GM18951 (cell line): ENCODE measurements around the gene RPLP2.

ENCODE experiments used
- POLR2A ChIP-seq: IDR thresholded peaks from 4 replicates; pipeline ENCODE4 v1.6.1; 2011; ENCODE audit warnings: mild to moderate bottlenecking; ENCODE audit not compliant: insufficient read length, insufficient read depth; ENCODE audit errors: extremely low read depth
- in situ Hi-C: fragments of 300-500 bp; cut with MboI; formaldehyde crosslinking; loops from one replicate; pipeline ENCODE4 v1.12.0; 2022; ENCODE audit warnings: low sequenced_read_pairs, mixed read lengths, inconsistent platforms; ENCODE audit not compliant: unreplicated experiment

RPLP2 gene

DNA sequence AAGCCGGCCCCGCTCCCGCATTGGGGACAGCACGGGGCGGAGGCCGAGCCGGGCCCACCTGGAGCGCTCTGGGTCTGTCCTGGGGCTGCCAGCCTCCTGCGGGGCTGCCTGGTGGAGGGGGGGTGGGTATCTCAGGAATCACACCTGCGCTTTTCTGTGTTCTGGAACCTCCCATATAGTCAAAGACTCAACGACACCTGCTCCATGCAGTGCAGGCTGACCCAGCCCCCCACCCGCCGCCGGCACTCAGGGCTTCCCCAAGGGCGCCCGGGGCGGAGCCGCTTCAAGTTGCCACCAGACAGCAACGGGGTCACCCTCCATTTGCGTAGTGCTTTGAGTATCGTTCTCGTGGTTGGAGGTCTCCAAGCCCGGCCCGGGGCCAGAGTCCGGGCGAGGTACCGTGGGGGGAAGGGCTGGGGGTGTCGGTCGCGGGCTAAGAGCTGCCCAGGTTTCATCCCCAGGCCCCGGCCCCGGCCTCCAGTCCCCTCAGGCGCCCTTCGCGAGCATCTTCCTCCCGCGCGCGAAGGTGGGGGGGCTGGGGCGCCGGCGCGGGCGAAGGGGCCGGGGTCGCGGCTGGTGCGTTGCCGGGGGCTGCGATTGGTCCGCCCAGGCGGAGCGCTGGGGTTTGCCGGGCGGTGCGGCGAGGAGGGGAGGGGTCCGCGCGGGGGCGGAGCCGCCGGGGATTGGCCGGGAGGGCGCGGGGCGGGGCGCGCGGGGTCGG lies 39.5 kb downstream of the RPLP2 start:
- TF ChIP-seq POLR2A: no peak
- in situ Hi-C loops: no loop called here

DNA sequence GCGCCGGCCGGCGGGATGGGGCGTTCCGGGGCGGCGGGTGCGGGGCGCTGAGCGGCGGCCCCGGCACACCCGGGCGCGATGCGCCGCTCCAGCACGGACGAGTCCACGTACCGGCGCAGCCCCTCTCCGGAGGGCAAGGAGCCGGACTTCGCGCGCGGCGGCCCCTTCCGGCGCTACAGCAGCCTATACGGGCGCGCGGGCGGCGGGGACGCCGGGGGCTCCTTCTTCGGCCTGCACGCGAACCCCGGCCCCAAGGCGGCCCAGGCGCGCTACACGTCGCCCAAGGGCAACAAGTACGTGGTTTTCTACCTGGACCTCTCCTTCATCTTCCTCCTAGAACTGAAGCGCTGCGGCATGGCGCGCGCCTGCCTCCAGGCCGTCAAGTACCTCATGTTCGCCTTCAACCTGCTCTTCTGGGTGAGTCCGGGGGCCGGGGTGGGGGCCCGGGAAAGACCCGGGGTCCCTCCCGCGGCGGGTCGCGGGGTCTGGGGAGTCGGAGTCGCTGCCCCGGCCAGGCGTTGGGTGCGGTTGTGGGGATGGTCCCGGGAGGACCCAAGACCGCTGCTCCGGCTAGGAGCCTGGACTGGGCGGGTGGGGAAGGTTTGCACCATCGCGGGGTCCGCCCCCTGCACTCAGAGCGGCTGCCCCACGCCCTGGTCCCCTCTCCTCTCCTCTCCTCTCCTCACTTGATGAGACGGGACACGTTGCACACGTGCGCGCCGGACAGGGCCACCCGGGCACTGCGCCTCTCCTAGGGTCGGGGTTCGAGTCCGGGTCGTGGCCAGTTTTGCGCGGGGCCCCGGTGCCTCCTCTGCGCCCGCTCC lies 40.4 kb downstream of the RPLP2 start:
- in situ Hi-C loops: no loop called here
- no peak for TF ChIP-seq POLR2A

DNA sequence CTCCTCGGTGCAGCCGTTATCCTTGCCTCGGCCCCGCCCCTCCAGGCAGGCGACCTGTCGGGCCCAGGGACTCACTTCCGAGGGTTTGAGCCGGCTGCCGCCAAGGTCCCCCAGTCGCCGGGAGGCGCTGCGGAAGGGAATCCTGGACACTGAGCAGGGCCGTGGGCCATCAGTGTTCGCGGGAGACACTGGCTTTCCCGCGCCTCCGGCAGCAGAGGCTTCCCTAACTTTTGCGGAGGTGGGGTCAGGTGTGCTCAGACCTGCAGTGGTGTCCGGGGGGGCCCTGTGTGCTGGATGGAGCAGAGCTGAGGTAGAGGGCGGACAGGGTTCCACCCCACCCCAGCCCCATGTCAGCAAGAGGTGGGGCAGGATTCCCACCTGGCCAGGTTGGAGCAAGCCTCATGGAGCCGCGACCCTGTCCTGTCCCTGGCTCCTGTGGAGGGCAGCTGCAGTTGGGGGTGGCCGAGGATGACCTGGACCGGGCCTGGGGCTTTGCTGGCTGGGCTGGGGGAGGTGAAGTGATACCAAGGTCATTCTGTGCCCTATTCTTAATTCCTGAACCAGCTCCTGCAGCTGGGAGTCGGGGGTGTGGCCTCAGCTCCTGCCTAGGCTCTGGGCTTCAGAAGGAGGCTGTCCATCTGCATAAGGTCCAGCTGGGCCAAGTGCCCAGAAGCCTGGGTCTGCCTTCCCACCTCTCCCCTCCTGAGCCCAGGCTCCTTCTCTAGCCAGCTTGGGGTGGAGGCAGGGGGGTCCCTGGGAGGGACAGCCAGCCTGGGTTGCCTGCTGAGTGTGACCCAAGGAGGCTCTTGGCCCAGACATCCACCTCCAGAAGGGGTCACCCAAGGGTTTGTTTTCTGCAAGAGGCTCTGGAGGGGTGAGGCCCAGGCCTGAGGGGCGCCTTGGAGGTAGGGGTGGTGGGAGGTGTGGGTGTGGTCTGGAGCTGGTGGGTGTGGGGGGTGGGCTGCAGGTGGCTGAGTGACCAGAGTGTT lies 41.3 kb downstream of the RPLP2 start:
- in situ Hi-C loops: no loop called here
- no peak for TF ChIP-seq POLR2A

GRCh38 chr11:852762-853161 lies 43.0 kb downstream of the RPLP2 start:
- no peak for TF ChIP-seq POLR2A
- in situ Hi-C loops: no loop called here

- in situ Hi-C loops: no loop called here
- no peak for TF ChIP-seq POLR2A
Observed at GRCh38 chr11:853682-854448, 44.1 kb downstream of the RPLP2 start.

DNA sequence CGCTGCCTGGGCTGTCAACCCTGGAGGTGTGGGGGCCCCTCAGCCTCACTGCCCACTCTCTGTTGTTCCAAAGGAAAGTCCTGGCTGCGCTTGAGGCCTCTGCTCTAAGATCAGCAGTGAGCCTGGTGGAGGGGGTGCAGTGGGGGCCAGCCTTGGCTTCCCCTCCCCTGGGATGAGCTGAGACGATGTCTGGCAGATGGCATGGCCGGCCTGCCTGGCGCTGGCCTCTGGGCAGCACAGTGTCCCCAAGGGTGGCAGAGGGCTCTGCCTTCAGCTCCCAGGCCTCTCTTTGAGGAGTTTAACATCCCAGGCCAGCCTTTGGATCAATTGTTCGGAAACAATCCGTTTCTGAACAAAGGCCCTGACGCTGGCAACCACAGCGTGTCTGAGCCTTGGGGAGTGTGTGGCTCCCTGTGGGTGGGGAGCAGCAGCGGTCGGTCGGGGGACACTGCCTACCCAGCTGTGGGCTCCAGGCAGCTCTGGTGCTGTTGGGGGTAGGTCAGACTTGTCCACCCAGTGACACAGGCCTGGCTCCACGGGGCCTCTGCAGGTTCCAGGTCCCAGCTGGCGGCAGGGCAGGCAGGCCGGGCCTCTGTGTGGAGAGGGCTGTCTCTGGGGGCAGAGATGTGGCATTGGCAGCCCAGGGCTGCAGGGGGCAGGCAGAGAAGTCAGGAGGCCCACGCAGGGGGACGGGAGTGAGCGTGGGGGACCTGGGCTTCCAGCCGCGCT lies 45.0 kb downstream of the RPLP2 start:
- in situ Hi-C loops: no loop called here
- no peak for TF ChIP-seq POLR2A

DNA sequence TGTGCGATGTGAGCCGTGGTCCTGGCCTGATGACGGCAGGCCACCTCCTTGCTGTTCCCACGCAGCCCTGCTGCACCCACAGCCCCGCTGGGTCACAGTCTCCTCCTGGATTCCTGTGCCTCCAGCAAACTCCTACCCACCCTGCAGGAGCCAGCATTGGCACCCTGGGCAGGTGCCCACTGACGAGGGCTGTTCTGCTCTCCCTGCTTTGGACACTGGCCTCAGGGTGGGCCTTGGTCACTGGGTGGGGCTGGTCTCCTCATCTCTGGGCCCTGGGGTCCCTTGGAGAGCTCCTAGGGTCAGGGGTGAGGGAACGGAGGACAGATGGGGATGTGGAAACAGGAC lies 45.5 kb downstream of the RPLP2 start:
- in situ Hi-C loops: no loop called here
- no peak for TF ChIP-seq POLR2A

GRCh38 chr11:855796-856195 lies 46.0 kb downstream of the RPLP2 start:
- in situ Hi-C loops: no loop called here
- no peak for TF ChIP-seq POLR2A

DNA sequence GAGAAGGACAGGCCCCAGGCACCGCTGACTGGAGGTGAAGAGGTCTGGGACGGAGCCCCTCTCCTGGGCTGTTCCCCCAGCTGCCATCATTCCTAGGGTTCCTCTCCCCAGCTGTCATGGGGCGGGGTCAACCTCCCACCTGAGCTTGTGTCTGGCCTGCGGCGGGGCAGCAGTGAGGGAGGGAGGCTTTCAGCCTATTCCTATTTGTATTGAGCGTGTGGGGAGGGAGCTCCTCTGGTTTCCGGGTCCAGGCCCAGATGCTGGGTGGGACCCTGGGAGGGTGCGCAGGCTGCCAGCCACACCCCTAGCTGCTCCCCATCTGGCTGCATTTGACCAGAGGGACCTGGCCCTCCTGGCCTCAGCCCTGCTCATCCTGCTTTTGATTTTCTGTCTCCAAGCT lies 46.6 kb downstream of the RPLP2 start:
- no peak for TF ChIP-seq POLR2A
- in situ Hi-C loops: no loop called here

DNA sequence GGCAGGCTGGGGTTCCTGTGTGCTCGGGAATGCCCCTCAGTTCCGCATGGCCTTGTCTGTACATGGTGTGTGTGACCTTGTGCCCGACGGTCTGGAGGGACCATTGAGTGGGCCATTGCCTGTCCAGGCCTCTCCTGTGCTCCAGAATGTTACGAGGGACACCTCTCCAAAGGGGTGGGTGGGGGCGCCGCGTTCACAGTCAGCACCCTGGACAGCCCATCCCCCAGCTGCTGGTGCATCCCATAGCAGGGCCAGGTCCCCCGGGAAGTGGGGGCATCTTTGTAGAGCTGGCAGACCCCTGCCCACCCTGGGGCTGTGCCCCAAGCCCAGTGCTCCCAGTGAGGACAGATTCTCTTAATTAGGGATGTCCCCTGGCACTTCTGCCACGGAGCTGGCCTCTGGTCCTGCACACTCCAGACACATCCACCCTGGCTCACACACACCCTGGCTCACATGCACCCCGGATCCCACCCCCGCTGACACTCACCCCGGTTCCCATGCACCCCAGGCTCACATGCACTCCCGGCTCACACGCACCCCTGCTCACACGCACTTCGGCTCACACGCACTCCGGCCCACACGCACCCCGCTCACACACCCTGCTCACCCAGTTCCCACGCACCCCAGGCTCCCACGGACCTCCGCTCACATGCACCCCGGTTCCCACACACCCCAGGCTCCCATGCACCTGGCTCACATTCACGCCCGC lies 48.4 kb downstream of the RPLP2 start:
- in situ Hi-C loops: no loop called here
- no peak for TF ChIP-seq POLR2A

DNA sequence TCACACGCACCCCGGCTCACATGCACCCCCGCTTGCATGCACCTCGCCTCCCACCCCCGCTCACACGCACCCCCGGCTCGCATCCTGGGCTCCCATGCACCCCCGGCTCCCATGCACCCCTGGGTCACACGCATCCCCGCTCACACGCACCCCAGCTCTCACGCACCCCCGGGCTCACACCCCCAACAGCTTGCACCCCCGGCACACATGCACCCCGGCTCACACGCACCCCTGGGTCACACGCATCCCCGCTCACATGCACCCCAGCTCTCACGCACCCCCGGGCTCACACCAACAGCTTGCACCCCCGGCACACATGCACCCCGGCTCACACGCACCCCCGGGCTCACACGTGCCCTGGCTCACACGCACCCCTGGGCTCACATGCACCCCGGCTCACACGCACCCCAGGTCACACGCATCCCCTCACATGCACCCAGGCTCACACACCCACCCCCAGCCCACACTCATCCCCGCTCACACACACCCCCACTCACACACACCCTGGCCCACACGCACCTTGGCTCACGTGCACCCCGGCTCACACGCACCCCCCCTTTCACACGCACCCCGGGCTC lies 49.1 kb downstream of the RPLP2 start:
- no peak for TF ChIP-seq POLR2A
- in situ Hi-C loops: no loop called here
